Measurements from ENCODE around the gene GTPBP1. TPM values are rescaled to one million over a fixed set of nuclear protein-coding genes. Genes with fewer than 3 reads are reported as not detected.

The GTPBP1 gene
- total and polyA plus RNA-seq, 2 of the 13 experiments (the other 11 are each of a cell fraction or from before 2014, with no cell fraction given): 22.3 to 27.0 TPM

DNA sequence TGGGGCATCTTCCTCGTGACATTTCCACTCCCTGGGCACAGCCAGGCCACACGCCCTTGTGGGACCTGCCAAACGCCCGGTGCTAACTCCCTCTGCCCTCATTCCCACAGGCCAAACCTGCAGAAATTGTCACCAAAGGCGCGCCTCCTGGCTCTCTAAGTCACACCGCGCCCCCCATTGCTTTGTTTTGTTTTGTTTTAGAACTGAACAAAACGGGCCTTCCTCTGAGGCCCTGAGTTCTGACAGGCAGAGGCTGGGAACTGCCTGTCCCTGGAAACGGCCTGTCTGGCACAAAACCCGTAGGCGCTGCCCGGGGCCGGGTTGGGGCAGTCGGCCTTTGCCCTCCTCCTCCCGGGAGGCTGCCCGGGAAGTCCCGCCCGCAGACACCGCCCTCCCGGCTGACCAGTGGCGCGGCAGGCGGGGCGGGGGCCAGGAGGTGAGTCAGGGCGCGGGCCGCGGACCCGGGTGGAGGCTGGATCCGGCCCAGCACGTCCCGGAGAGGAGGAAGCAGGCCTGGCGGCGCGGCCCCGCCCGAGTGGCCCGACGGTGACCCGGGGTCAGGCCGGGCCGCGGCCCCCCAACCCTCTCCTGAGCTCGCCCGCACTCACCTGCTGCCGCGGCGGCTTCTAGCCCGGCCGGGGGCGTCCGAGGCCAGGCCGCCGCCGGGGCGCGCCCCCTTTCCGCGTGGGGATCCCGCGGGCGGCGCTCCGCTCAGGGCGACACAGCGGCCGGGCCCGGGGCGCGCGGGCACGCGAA, 49.6 kb downstream of the GTPBP1 start (continued):
- TF ChIP-seq, protein P1, sequence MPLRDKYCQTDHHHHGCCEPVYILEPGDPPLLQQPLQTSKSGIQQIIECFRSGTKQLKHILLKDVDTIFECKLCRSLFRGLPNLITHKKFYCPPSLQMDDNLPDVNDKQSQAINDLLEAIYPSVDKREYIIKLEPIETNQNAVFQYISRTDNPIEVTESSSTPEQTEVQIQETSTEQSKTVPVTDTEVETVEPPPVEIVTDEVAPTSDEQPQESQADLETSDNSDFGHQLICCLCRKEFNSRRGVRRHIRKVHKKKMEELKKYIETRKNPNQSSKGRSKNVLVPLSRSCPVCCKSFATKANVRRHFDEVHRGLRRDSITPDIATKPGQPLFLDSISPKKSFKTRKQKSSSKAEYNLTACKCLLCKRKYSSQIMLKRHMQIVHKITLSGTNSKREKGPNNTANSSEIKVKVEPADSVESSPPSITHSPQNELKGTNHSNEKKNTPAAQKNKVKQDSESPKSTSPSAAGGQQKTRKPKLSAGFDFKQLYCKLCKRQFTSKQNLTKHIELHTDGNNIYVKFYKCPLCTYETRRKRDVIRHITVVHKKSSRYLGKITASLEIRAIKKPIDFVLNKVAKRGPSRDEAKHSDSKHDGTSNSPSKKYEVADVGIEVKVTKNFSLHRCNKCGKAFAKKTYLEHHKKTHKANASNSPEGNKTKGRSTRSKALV (CRISPR knock-in tag; IDR thresholded peaks at IDR 0.05): peak; percentile 60; the same call in 1 of the 2 replicates
- no peak for TF ChIP-seq ZNF614 (CRISPR knock-in tag; IDR thresholded peaks at IDR 0.05; ENCODE audit: borderline replicate concordance)
- no peak for TF ChIP-seq TCF7 (IDR thresholded peaks at IDR 0.05; ENCODE audit: low read depth)
- TF ChIP-seq RBM39 (IDR thresholded peaks at IDR 0.05; ENCODE audit: low read depth, low read length, poor library complexity, severe bottlenecking): no peak
- TF ChIP-seq ONECUT2 (CRISPR knock-in tag; IDR thresholded peaks at IDR 0.05): no peak
- TF ChIP-seq AHR (CRISPR knock-in tag; IDR thresholded peaks at IDR 0.05): 0 out of 2 replicates have a peak, but pooled peaks have one; percentile 44
- TF ChIP-seq ZNF773 (CRISPR knock-in tag; IDR thresholded peaks at IDR 0.05; ENCODE audit: borderline replicate concordance): no peak
- no peak for TF ChIP-seq MTA3 (CRISPR knock-in tag; IDR thresholded peaks at IDR 0.05)
- no peak for TF ChIP-seq U2AF1 (optimal IDR thresholded peaks at IDR 0.05; ENCODE audit: low read depth, low read length)
- no peak; the same call in 1 of the 2 replicates for TF ChIP-seq ZNF777 (CRISPR knock-in tag; IDR thresholded peaks at IDR 0.05)
- TF ChIP-seq, protein P2, sequence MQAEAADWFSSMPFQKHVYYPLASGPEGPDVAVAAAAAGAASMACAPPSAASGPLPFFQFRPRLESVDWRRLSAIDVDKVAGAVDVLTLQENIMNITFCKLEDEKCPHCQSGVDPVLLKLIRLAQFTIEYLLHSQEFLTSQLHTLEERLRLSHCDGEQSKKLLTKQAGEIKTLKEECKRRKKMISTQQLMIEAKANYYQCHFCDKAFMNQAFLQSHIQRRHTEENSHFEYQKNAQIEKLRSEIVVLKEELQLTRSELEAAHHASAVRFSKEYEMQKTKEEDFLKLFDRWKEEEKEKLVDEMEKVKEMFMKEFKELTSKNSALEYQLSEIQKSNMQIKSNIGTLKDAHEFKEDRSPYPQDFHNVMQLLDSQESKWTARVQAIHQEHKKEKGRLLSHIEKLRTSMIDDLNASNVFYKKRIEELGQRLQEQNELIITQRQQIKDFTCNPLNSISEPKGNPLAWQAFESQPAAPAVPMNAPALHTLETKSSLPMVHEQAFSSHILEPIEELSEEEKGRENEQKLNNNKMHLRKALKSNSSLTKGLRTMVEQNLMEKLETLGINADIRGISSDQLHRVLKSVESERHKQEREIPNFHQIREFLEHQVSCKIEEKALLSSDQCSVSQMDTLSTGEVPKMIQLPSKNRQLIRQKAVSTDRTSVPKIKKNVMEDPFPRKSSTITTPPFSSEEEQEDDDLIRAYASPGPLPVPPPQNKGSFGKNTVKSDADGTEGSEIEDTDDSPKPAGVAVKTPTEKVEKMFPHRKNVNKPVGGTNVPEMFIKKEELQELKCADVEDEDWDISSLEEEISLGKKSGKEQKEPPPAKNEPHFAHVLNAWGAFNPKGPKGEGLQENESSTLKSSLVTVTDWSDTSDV (CRISPR knock-in tag; IDR thresholded peaks at IDR 0.05): no peak
- TF ChIP-seq, protein P3, sequence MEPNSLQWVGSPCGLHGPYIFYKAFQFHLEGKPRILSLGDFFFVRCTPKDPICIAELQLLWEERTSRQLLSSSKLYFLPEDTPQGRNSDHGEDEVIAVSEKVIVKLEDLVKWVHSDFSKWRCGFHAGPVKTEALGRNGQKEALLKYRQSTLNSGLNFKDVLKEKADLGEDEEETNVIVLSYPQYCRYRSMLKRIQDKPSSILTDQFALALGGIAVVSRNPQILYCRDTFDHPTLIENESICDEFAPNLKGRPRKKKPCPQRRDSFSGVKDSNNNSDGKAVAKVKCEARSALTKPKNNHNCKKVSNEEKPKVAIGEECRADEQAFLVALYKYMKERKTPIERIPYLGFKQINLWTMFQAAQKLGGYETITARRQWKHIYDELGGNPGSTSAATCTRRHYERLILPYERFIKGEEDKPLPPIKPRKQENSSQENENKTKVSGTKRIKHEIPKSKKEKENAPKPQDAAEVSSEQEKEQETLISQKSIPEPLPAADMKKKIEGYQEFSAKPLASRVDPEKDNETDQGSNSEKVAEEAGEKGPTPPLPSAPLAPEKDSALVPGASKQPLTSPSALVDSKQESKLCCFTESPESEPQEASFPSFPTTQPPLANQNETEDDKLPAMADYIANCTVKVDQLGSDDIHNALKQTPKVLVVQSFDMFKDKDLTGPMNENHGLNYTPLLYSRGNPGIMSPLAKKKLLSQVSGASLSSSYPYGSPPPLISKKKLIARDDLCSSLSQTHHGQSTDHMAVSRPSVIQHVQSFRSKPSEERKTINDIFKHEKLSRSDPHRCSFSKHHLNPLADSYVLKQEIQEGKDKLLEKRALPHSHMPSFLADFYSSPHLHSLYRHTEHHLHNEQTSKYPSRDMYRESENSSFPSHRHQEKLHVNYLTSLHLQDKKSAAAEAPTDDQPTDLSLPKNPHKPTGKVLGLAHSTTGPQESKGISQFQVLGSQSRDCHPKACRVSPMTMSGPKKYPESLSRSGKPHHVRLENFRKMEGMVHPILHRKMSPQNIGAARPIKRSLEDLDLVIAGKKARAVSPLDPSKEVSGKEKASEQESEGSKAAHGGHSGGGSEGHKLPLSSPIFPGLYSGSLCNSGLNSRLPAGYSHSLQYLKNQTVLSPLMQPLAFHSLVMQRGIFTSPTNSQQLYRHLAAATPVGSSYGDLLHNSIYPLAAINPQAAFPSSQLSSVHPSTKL (CRISPR knock-in tag; IDR thresholded peaks at IDR 0.05): peak; percentile 63; the same call in 1 of the 2 replicates
- no peak for TF ChIP-seq ZNF468 (CRISPR knock-in tag; IDR thresholded peaks at IDR 0.05)
- no peak for TF ChIP-seq ZNF75D (CRISPR knock-in tag; IDR thresholded peaks at IDR 0.05; ENCODE audit: borderline replicate concordance)
- TF ChIP-seq ZNF615 (CRISPR knock-in tag; IDR thresholded peaks at IDR 0.05; ENCODE audit: borderline replicate concordance): no peak
- TF ChIP-seq, protein P4, sequence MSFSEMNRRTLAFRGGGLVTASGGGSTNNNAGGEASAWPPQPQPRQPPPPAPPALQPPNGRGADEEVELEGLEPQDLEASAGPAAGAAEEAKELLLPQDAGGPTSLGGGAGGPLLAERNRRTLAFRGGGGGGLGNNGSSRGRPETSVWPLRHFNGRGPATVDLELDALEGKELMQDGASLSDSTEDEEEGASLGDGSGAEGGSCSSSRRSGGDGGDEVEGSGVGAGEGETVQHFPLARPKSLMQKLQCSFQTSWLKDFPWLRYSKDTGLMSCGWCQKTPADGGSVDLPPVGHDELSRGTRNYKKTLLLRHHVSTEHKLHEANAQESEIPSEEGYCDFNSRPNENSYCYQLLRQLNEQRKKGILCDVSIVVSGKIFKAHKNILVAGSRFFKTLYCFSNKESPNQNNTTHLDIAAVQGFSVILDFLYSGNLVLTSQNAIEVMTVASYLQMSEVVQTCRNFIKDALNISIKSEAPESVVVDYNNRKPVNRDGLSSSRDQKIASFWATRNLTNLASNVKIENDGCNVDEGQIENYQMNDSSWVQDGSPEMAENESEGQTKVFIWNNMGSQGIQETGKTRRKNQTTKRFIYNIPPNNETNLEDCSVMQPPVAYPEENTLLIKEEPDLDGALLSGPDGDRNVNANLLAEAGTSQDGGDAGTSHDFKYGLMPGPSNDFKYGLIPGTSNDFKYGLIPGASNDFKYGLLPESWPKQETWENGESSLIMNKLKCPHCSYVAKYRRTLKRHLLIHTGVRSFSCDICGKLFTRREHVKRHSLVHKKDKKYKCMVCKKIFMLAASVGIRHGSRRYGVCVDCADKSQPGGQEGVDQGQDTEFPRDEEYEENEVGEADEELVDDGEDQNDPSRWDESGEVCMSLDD (CRISPR knock-in tag; IDR thresholded peaks at IDR 0.05; ENCODE audit: borderline replicate concordance): peak; percentile 54; the same call in 1 of the 2 replicates
- TF ChIP-seq ZFY (CRISPR knock-in tag; IDR thresholded peaks at IDR 0.05): peak; percentile 82; the same call in 1 of the 2 replicates
- no peak for TF ChIP-seq ZNF143 (CRISPR knock-in tag; IDR thresholded peaks at IDR 0.05)
